Body of pancreas (tissue), 4 donors: Measurements from ENCODE around the gene MAP3K13.

Source experiments
- CTCF ChIP-seq, 7 experiments: fragments of 450-650 bp in 4 of 7; fragments of 200-600 bp in 3 of 7; sonication (generic) in 3 of 7; IDR thresholded peaks; one replicate each; pipeline ENCODE4 v1.5.1; 2016 to 2019; ENCODE audit warnings: antibody characterized with exemption in 7 of 7
- POLR2A ChIP-seq, 3 donors: fragments of 450-650 bp; IDR thresholded peaks; one replicate each; pipeline ENCODE4 v1.6.1; 2016; ENCODE audit warnings: antibody characterized with exemption in 3 of 3, mild to moderate bottlenecking in 2 of 3

- TF ChIP-seq CTCF (IDR thresholded peaks at IDR 0.05) (no peak), POLR2A (IDR thresholded peaks at IDR 0.05) (no peak)
These were observed 123.5 kb downstream of the MAP3K13 start for GRCh38 chr3:185486394-185486793.
